IMR-90 (cell line): ENCODE measurements around the gene CEP63. TPM values are rescaled to one million over a fixed set of nuclear protein-coding genes. Genes with fewer than 3 reads are reported as not detected.
A peak's percentile ranks its signal among the peaks of the same experiment; 100 is the strongest.

Source experiments
- ATAC-seq: fragments of 200-7000 bp; cut with Tn5 transposase; 2 replicates; pipeline ENCODE4 v1.9.1; 2020; ENCODE audit warnings: low read depth, mild to moderate bottlenecking, moderate library complexity
- BruUV-seq: library from RNA; stranded (reverse); fragments of 400-500 nt; replicated peaks from 2 replicates; lab custom pipeline; 2021; lab: Mats Ljungman, UMichigan
- CTCF ChIA-PET: fragments of 300-600 bp; formaldehyde crosslinking; extraction: SDS; loops from one replicate; lab custom pipeline; 2021; ENCODE audit warnings: antibody characterized with exemption; lab: Yijun Ruan, JAX
- POLR2A ChIA-PET: fragments of 300-600 bp; sonication (Branson Sonifier 250); formaldehyde crosslinking; loops from one replicate; lab custom pipeline; 2022; ENCODE audit warnings: antibody characterized with exemption; ENCODE audit not compliant: unreplicated experiment; lab: Charles Lee
- DNase-seq: peaks from one replicate; pipeline ENCODE4 v3.0.0; 2013
- H2AFZ ChIP-seq: replicated peaks from 2 replicates; pipeline ENCODE3; 2013; ENCODE audit warnings: low read length, mild to moderate bottlenecking; ENCODE audit not compliant: poor library complexity
- H2AK5ac ChIP-seq: 2 replicates; pipeline ENCODE4 v1.6.1; 2013; ENCODE audit warnings: low read depth, low read length, inconsistent platforms
- H2AK9ac ChIP-seq: replicated peaks from 2 replicates; pipeline ENCODE3; 2013; ENCODE audit warnings: mild to moderate bottlenecking, low read depth, low read length, moderate library complexity; ENCODE audit not compliant: poor library complexity
- H2BK120ac ChIP-seq: 2 replicates; pipeline ENCODE4 v1.6.1; 2013; ENCODE audit warnings: low read depth, low read length, inconsistent platforms
- H2BK15ac ChIP-seq: 3 replicates; pipeline ENCODE4 v1.6.1; 2013; ENCODE audit warnings: low read depth, low read length, inconsistent platforms
- H2BK20ac ChIP-seq: 2 replicates; pipeline ENCODE4 v1.6.1; 2013; ENCODE audit warnings: low read depth, mild to moderate bottlenecking, inconsistent platforms, low read length, moderate library complexity
- H2BK5ac ChIP-seq: 2 replicates; pipeline ENCODE4 v1.6.1; 2013; ENCODE audit warnings: mild to moderate bottlenecking, low read depth, low read length, inconsistent platforms; ENCODE audit not compliant: poor library complexity, severe bottlenecking
- H3K14ac ChIP-seq: replicated peaks from 2 replicates; pipeline ENCODE4 v1.6.1; 2013; ENCODE audit warnings: low read depth, low read length, inconsistent platforms
- H3K18ac ChIP-seq: 2 replicates; pipeline ENCODE4 v1.6.1; 2013; ENCODE audit warnings: low read depth, low read length, control low read depth
- H3K23ac ChIP-seq: 2 replicates; pipeline ENCODE4 v1.6.1; 2013; ENCODE audit warnings: low read depth, low read length, inconsistent platforms
- H3K27ac ChIP-seq: 2 replicates; pipeline ENCODE4 v1.5.1; 2013; ENCODE audit warnings: mild to moderate bottlenecking, control low read depth, low read length; ENCODE audit not compliant: insufficient read depth
- H3K27me3 ChIP-seq: 2 replicates; pipeline ENCODE4 v1.6.1; 2013; ENCODE audit warnings: low read length; ENCODE audit not compliant: control insufficient read depth, insufficient read depth
- H3K36me3 ChIP-seq: 2 replicates; pipeline ENCODE4 v1.6.1; 2013; ENCODE audit warnings: low read length, mixed read lengths; ENCODE audit not compliant: control insufficient read depth, insufficient read depth
- H3K4ac ChIP-seq: 2 replicates; pipeline ENCODE4 v1.6.1; 2013; ENCODE audit warnings: low read depth, low read length, inconsistent platforms
- H3K4me1 ChIP-seq: 2 replicates; pipeline ENCODE4 v1.6.1; 2013; ENCODE audit warnings: low read length, mixed read lengths; ENCODE audit not compliant: control insufficient read depth, insufficient read depth
- H3K4me2 ChIP-seq: 2 replicates; pipeline ENCODE4 v1.6.1; 2013; ENCODE audit warnings: low read depth, mild to moderate bottlenecking, control low read depth, low read length, moderate library complexity
- H3K4me3 ChIP-seq: 2 replicates; pipeline ENCODE4 v1.5.1; 2013; ENCODE audit warnings: low read depth, mild to moderate bottlenecking, control low read depth, low read length, moderate library complexity; ENCODE audit not compliant: insufficient read depth
- H3K56ac ChIP-seq: 2 replicates; pipeline ENCODE4 v1.6.1; 2013; ENCODE audit warnings: low read length, inconsistent platforms; ENCODE audit not compliant: insufficient read depth; ENCODE audit errors: extremely low read depth
- H3K79me1 ChIP-seq, 2 experiments: 2 replicates each; pipeline ENCODE4 v1.6.1; 2013; ENCODE audit warnings: low read length in 2 of 2, inconsistent platforms in 1 of 2, low read depth in 1 of 2
- H3K9ac ChIP-seq: 2 replicates; pipeline ENCODE4 v1.6.1; 2013; ENCODE audit warnings: low read depth, low read length, control low read depth
- H3K9me1 ChIP-seq: 2 replicates; pipeline ENCODE4 v1.6.1; 2013; ENCODE audit warnings: low read length, inconsistent platforms; ENCODE audit not compliant: insufficient read depth
- H3K9me3 ChIP-seq: 2 replicates; pipeline ENCODE4 v1.6.1; 2013; ENCODE audit warnings: low read length; ENCODE audit not compliant: control insufficient read depth, insufficient read depth
- H4K20me1 ChIP-seq: 2 replicates; pipeline ENCODE4 v1.6.1; 2013; ENCODE audit warnings: low read length, inconsistent platforms; ENCODE audit not compliant: insufficient read depth
- H4K5ac ChIP-seq: 2 replicates; pipeline ENCODE4 v1.6.1; 2013; ENCODE audit warnings: mild to moderate bottlenecking, low read depth, low read length, control low read depth
- H4K8ac ChIP-seq, 2 experiments: 2 replicates each; pipeline ENCODE4 v1.6.1; 2013; ENCODE audit warnings: low read depth in 2 of 2, low read length in 2 of 2, control low read depth in 1 of 2, inconsistent platforms in 1 of 2
- H4K91ac ChIP-seq: 2 replicates; pipeline ENCODE4 v1.6.1; 2013; ENCODE audit warnings: low read depth, low read length, inconsistent platforms; ENCODE audit not compliant: insufficient read depth
- ELK1 ChIP-seq: fragments of 150-350 bp; IDR thresholded peaks from 2 replicates; pipeline ENCODE4 v1.6.1; 2016; ENCODE audit warnings: low read depth, mild to moderate bottlenecking, low read length, moderate library complexity, borderline replicate concordance
- FOS ChIP-seq: fragments of 150-350 bp; IDR thresholded peaks from 2 replicates; pipeline ENCODE4 v1.6.1; 2016; ENCODE audit warnings: low read depth, low read length
- NFE2L2 ChIP-seq: fragments of 150-350 bp; IDR thresholded peaks from 2 replicates; pipeline ENCODE4 v1.6.1; 2016; ENCODE audit warnings: low read depth, mild to moderate bottlenecking, low read length
- RCOR1 ChIP-seq: IDR thresholded peaks from 2 replicates; pipeline ENCODE4 v1.6.1; 2012; ENCODE audit warnings: mild to moderate bottlenecking, low read length, improper control_type of control experiment; ENCODE audit not compliant: insufficient replicate concordance
- USF2 ChIP-seq: fragments of 150-350 bp; IDR thresholded peaks from 2 replicates; pipeline ENCODE4 v1.6.1; 2017; ENCODE audit warnings: mild to moderate bottlenecking, antibody characterized with exemption, low read length, low read depth
- WGBS, 2 experiments: methylation state at CpG; one replicate each; pipeline versions ENCODE4 v1.1.5 to v1.1.7; 2013; ENCODE audit warnings: missing lambda C conversion rate in 2 of 2; ENCODE audit not compliant: insufficient read length in 1 of 2; ENCODE audit errors: extremely low coverage in 2 of 2; 5-methylcytosine and 5-hydroxymethylcytosine counted together
- dilution Hi-C: fragments of 300-500 bp; cut with HindIII; formaldehyde crosslinking; loops from one replicate; pipeline ENCODE4 v1.14.3; 2018; ENCODE audit warnings: low sequenced_read_pairs; ENCODE audit not compliant: unreplicated experiment
- in situ Hi-C: fragments of 300-500 bp; cut with MboI; formaldehyde crosslinking; loops from 3 replicates; pipeline ENCODE4 v1.14.3; 2019; ENCODE audit warnings: low sequenced_read_pairs, inconsistent platforms, mixed read lengths
- intact Hi-C: fragments of 100-400 bp; cut with micrococcal nuclease; formaldehyde crosslinking; loops from 2 replicates; pipeline ENCODE4 v1.10.0; 2022
- polyA plus RNA-seq, 3 experiments: library from polyadenylated mRNA; depleted of rRNA; stranded (reverse); fragments of >200 nt; gene quantifications; 2 replicates each; pipeline ENCODE4 v1.2.3, GENCODE V29; 2012; ENCODE audit warnings: low replicate concordance in 1 of 3
- total RNA-seq: library from RNA; depleted of rRNA; stranded (reverse); fragments of >200 nt; gene quantifications from 2 replicates; pipeline ENCODE4 v1.2.3, GENCODE V29; 2012

The CEP63 gene
- total and polyA plus RNA-seq, 2 of the 4 experiments (the other 2 are of a cell fraction) = 6.5 to 9.1 TPM

- peak overlapping the region; percentile 70 for H2BK20ac ChIP-seq
- POLR2A ChIA-PET = no interaction called here
- H3K4me2 ChIP-seq = peak overlapping the region; percentile 50
- H2BK15ac ChIP-seq = peak overlapping the region; percentile 29; the same call in 1 of the 3 replicates
- peak overlapping the region; percentile 87 for H3K14ac ChIP-seq
- DNase-seq (no peak), ATAC-seq (peak; percentile 81)
- BruUV-seq = no TSS peak
- no peak overlapping the region for H3K9ac ChIP-seq
- H3K4ac ChIP-seq = peak overlapping the region; percentile 83
- in situ Hi-C loops (no loop called here), dilution Hi-C loops (no loop called here), intact Hi-C loops (no loop called here)
- H3K56ac ChIP-seq = no peak overlapping the region
- CTCF ChIA-PET = no interaction called here
- peaks cover 7 to 9% of the 10 kb centered on the region in 2 experiments for H3K79me1 ChIP-seq
- no peaks in the 10 kb centered on the region for H4K20me1 ChIP-seq
- no peaks in the 10 kb centered on the region for H3K36me3 ChIP-seq
- no peak for TF ChIP-seq ELK1
- TF ChIP-seq NFE2L2 = no peak
- TF ChIP-seq USF2 = no peak
- TF ChIP-seq RCOR1 = no peak
- no peak for TF ChIP-seq FOS
- H2BK5ac ChIP-seq = peak overlapping the region; percentile 66
- peak overlapping the region; percentile 50; the same call in 1 of the 2 replicates for H3K27ac ChIP-seq
- H3K9me3 ChIP-seq = no peaks in the 10 kb centered on the region
- peak overlapping the region; percentile 87 for H2AK9ac ChIP-seq
- H3K23ac ChIP-seq = peak overlapping the region; percentile 90
- peak overlapping the region in 1 of 2 experiments; percentile 87; a peak in 2 of 4 replicates for H4K8ac ChIP-seq
- H2BK120ac ChIP-seq = peak overlapping the region; percentile 74
- H3K4me3 ChIP-seq = no peak overlapping the region
- H4K91ac ChIP-seq = peak overlapping the region; percentile 9; the same call in 1 of the 2 replicates
- WGBS, 2 experiments = 30% methylated on average over 2 of the region's 3 CpGs; no CpG with 5 or more reads in 1 of the 2 experiments
- H3K18ac ChIP-seq = peak overlapping the region; percentile 47
- peak overlapping the region; percentile 88 for H2AFZ ChIP-seq
- peaks cover 5% of the 10 kb centered on the region; the same call in 1 of the 2 replicates for H3K4me1 ChIP-seq
- H3K27me3 ChIP-seq = no peaks in the 10 kb centered on the region
- peak overlapping the region; percentile 85; the same call in 1 of the 2 replicates for H2AK5ac ChIP-seq
- 0 out of 2 replicates have a peak, but pooled peaks cover 3% of the 10 kb centered on the region for H3K9me1 ChIP-seq
- peak overlapping the region; percentile 54 for H4K5ac ChIP-seq
These were observed 31.0 kb downstream of the CEP63 start for GRCh38 chr3:134516905-134517304.
